Osteocyte (in vitro differentiated cells): ENCODE measurements around the gene C22orf23. TPM values are rescaled to one million over a fixed set of nuclear protein-coding genes. Genes with fewer than 3 reads are reported as not detected.

Experiments
- DNase-seq: peaks from one replicate; pipeline ENCODE4 v3.0.0; 2021; ENCODE audit warnings: mixed read lengths; ENCODE audit not compliant: unreplicated experiment; ENCODE audit errors: extremely low spot score
- H3K27ac Mint-ChIP-seq: one replicate; pipeline ENCODE4 v1.8.0; 2021; ENCODE audit warnings: mild to moderate bottlenecking, mixed read lengths; ENCODE audit not compliant: unreplicated experiment
- H3K27me3 Mint-ChIP-seq: one replicate; pipeline ENCODE4 v1.8.0; 2021; ENCODE audit warnings: mixed read lengths; ENCODE audit not compliant: unreplicated experiment
- H3K36me3 Mint-ChIP-seq: one replicate; pipeline ENCODE4 v1.8.0; 2021; ENCODE audit warnings: mixed read lengths; ENCODE audit not compliant: unreplicated experiment
- H3K4me1 Mint-ChIP-seq: one replicate; pipeline ENCODE4 v1.8.0; 2021; ENCODE audit warnings: mixed read lengths; ENCODE audit not compliant: unreplicated experiment
- H3K4me3 Mint-ChIP-seq: one replicate; pipeline ENCODE4 v1.8.0; 2021; ENCODE audit warnings: mild to moderate bottlenecking, moderate library complexity, mixed read lengths; ENCODE audit not compliant: unreplicated experiment
- H3K9me3 Mint-ChIP-seq: one replicate; pipeline ENCODE4 v1.8.0; 2021; ENCODE audit warnings: mixed read lengths; ENCODE audit not compliant: unreplicated experiment
- CTCF ChIP-seq: fragments of 200-600 bp; sonication (generic); IDR thresholded peaks from 2 replicates; pipeline ENCODE4 v1.5.0; 2021; ENCODE audit warnings: antibody characterized with exemption, mild to moderate bottlenecking, moderate library complexity
- total RNA-seq: library from RNA; stranded (reverse); gene quantifications from 2 replicates; pipeline ENCODE4 v1.2.1, GENCODE V29; 2021

C22orf23 gene
- total RNA-seq, 1 donor from 2014 or later = not detected

- Mint-ChIP-seq H3K4me1 (peaks cover 55% of the 10 kb centered on the region), H3K27ac (peak overlapping the region; percentile 83), H3K36me3 (no peaks in the 10 kb centered on the region), H3K9me3 (no peaks in the 10 kb centered on the region), H3K27me3 (no peaks in the 10 kb centered on the region), H3K4me3 (peak overlapping the region; percentile 80)
- no peak for DNase-seq
- TF ChIP-seq CTCF = no peak
Observed at GRCh38 chr22:37906364-37907008, 46.9 kb downstream of the C22orf23 start.

GRCh38 chr22:37905534-37906363, 47.7 kb downstream of the C22orf23 start, which contains the start of gene MICALL1:
TSS of gene MICALL1 (plus strand) at chr22:37906297. CDS start at chr22:37906423, 126 bp downstream.
- TF ChIP-seq CTCF = peak; percentile 42
- Mint-ChIP-seq H3K27ac (peak within 1 kb of the TSS; percentile 88), H3K4me1 (peaks cover 47% of the 10 kb centered on the region), H3K36me3 (no peaks in the 10 kb centered on the region), H3K27me3 (no peaks in the 10 kb centered on the region), H3K4me3 (peak within 1 kb of the TSS; percentile 80), H3K9me3 (no peaks in the 10 kb centered on the region)
- no peak for DNase-seq

GRCh38 chr22:37904572-37905533, 48.5 kb downstream of the C22orf23 start:
- no peaks in the 10 kb centered on the region for H3K36me3 Mint-ChIP-seq
- H3K4me1 Mint-ChIP-seq = peaks cover 38% of the 10 kb centered on the region
- peak overlapping the region; percentile 88 for H3K27ac Mint-ChIP-seq
- peak overlapping the region; percentile 72 for H3K4me3 Mint-ChIP-seq
- DNase-seq = no peak
- no peaks in the 10 kb centered on the region for H3K9me3 Mint-ChIP-seq
- no peak for TF ChIP-seq CTCF
- no peaks in the 10 kb centered on the region for H3K27me3 Mint-ChIP-seq

- Mint-ChIP-seq H3K4me1 (peaks cover 36% of the 10 kb centered on the region), H3K4me3 (no peak overlapping the region), H3K36me3 (no peaks in the 10 kb centered on the region), H3K27me3 (no peaks in the 10 kb centered on the region), H3K27ac (peak overlapping the region; percentile 83), H3K9me3 (no peaks in the 10 kb centered on the region)
- no peak for TF ChIP-seq CTCF
- no peak for DNase-seq
Observed at GRCh38 chr22:37898441-37899181, 54.8 kb downstream of the C22orf23 start.
